Osteoblast (primary cell): ENCODE data around the gene ZNF397. TPM values are rescaled to one million over a fixed set of nuclear protein-coding genes. Genes with fewer than 3 reads are reported as not detected.
A peak's percentile ranks its signal among the peaks of the same experiment; 100 is the strongest.

Experiments
- DNase-seq: peaks from one replicate; pipeline ENCODE4 v3.0.0; 2011; ENCODE audit warnings: low spot score, mixed read lengths; ENCODE audit not compliant: insufficient read length; ENCODE audit errors: missing footprints
- H2AFZ ChIP-seq: 2 replicates; pipeline ENCODE4 v1.6.0; 2011; ENCODE audit warnings: mild to moderate bottlenecking, low read length
- H3K27ac ChIP-seq: 2 replicates; pipeline ENCODE4 v1.5.1; 2011; ENCODE audit warnings: mild to moderate bottlenecking, low read depth, low read length, moderate library complexity
- H3K27me3 ChIP-seq: 2 replicates; pipeline ENCODE4 v1.6.0; 2012; ENCODE audit warnings: mild to moderate bottlenecking, control low read depth, inconsistent platforms, low read length, moderate library complexity; ENCODE audit not compliant: insufficient read depth
- H3K36me3 ChIP-seq: 2 replicates; pipeline ENCODE4 v1.5.1; 2011; ENCODE audit warnings: mild to moderate bottlenecking, low read length, control low read depth, moderate library complexity; ENCODE audit not compliant: insufficient read depth
- H3K4me1 ChIP-seq: 2 replicates; pipeline ENCODE4 v1.5.1; 2011; ENCODE audit warnings: mild to moderate bottlenecking, low read length, control low read depth, moderate library complexity; ENCODE audit not compliant: insufficient read depth
- H3K4me2 ChIP-seq: 2 replicates; pipeline ENCODE4 v1.6.0; 2011; ENCODE audit warnings: mild to moderate bottlenecking, low read length; ENCODE audit not compliant: insufficient read depth
- H3K4me3 ChIP-seq: fragments of 200-600 bp; sonication (generic); 3 replicates; pipeline ENCODE4 v1.5.1; 2012; ENCODE audit warnings: mild to moderate bottlenecking, low read length, inconsistent platforms; ENCODE audit not compliant: insufficient read depth
- H3K79me2 ChIP-seq: 2 replicates; pipeline ENCODE4 v1.6.0; 2012; ENCODE audit warnings: mild to moderate bottlenecking, low read length, control low read depth, inconsistent platforms; ENCODE audit not compliant: insufficient read depth
- H3K9me3 ChIP-seq: 2 replicates; pipeline ENCODE4 v1.5.1; 2011; ENCODE audit warnings: low read depth, low read length, control low read depth
- H4K20me1 ChIP-seq: 2 replicates; pipeline ENCODE4 v1.6.0; 2012; ENCODE audit warnings: mild to moderate bottlenecking, low read length, control low read depth; ENCODE audit not compliant: insufficient read depth
- total RNA-seq: library from RNA; depleted of rRNA; stranded (reverse); fragments of >200 nt; gene quantifications from 2 replicates; pipeline ENCODE4 v1.2.3, GENCODE V29; 2012
- TF ChIP-seq, protein P1 (sequence below): IDR thresholded peaks from 2 replicates; pipeline ENCODE4 v1.5.1; 2011; ENCODE audit warnings: mild to moderate bottlenecking, low read depth, low read length, moderate library complexity; ENCODE audit errors: extremely low read depth

Gene ZNF397
- total RNA-seq, 1 donor: 14.1 TPM

DNA sequence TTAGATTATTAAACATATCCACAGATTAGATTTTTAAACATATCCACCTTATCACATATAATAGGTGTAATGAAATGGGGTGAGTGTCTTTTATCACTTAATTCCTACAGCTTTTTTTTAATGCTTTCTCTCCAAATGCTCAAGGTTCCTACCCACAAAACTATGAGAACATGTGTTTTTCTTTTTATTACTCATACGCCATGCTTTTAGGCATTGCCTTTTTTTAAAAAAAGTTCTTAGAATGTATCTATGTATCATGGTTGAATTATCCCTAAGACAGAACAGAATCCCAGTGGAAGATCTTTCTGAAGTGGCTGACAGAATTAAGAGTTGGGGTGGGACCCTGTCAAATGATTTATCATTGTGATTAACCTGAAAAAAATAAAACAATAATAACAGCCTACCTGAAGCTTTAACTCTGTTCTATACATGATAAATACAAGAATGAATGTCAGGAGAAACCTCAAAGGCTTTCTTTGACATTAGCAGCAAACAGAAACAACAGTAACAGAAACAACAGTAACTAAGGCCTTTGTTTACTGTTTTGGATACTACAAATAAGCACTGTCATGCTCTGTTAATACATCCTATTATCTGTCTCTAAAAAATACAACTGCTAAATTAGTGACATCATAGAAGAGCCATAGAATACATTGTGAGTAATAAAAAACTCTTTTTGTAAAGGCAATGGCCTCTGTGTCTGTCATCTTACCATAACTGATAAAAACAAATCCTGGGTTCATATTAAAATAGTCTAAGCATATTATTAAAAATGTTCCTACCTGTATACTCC lies 4.1 kb upstream of the ZNF397 start:
- no peak for DNase-seq
- TF ChIP-seq, protein P1, sequence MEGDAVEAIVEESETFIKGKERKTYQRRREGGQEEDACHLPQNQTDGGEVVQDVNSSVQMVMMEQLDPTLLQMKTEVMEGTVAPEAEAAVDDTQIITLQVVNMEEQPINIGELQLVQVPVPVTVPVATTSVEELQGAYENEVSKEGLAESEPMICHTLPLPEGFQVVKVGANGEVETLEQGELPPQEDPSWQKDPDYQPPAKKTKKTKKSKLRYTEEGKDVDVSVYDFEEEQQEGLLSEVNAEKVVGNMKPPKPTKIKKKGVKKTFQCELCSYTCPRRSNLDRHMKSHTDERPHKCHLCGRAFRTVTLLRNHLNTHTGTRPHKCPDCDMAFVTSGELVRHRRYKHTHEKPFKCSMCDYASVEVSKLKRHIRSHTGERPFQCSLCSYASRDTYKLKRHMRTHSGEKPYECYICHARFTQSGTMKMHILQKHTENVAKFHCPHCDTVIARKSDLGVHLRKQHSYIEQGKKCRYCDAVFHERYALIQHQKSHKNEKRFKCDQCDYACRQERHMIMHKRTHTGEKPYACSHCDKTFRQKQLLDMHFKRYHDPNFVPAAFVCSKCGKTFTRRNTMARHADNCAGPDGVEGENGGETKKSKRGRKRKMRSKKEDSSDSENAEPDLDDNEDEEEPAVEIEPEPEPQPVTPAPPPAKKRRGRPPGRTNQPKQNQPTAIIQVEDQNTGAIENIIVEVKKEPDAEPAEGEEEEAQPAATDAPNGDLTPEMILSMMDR: no peak
- peaks cover 4% of the 10 kb centered on the region for H3K79me2 ChIP-seq
- peaks cover 2% of the 10 kb centered on the region for H3K27me3 ChIP-seq
- H2AFZ ChIP-seq: no peak overlapping the region
- no peak overlapping the region for H3K4me2 ChIP-seq
- H3K4me3 ChIP-seq: no peak overlapping the region
- H3K36me3 ChIP-seq: no peaks in the 10 kb centered on the region
- H4K20me1 ChIP-seq: no peaks in the 10 kb centered on the region
- peaks cover 9% of the 10 kb centered on the region for H3K4me1 ChIP-seq
- no peaks in the 10 kb centered on the region for H3K9me3 ChIP-seq
- peak overlapping the region; percentile 13 for H3K27ac ChIP-seq

DNA sequence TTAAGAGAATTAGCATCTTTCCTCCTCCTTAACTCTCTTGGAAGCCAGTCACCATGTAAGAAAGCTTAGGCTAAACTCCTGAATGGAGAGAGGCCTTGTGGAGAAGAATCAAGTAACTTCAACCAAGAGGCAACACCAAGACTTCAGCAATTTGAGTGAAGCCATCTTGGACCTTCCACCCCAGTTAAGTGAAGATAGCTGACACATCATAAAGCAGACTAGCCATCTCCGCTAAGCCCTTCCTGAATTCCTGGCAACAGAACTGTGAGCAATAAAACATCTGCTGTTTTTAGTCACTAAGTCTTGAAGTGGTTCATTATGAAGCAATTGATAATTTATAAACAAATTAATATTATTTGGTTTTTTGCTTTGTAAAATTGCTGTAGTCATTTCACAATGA lies 1.5 kb upstream of the ZNF397 start:
- H3K79me2 ChIP-seq: peaks cover 10% of the 10 kb centered on the region
- peaks cover 23% of the 10 kb centered on the region for H3K36me3 ChIP-seq
- TF ChIP-seq, protein P1: no peak
- no peaks in the 10 kb centered on the region for H4K20me1 ChIP-seq
- H3K4me2 ChIP-seq: no peak overlapping the region
- H2AFZ ChIP-seq: no peak overlapping the region
- no peak overlapping the region for H3K27ac ChIP-seq
- no peak overlapping the region for H3K4me3 ChIP-seq
- peaks cover 11% of the 10 kb centered on the region for H3K9me3 ChIP-seq
- H3K4me1 ChIP-seq: peaks cover 12% of the 10 kb centered on the region
- DNase-seq: no peak
- H3K27me3 ChIP-seq: no peaks in the 10 kb centered on the region

DNA sequence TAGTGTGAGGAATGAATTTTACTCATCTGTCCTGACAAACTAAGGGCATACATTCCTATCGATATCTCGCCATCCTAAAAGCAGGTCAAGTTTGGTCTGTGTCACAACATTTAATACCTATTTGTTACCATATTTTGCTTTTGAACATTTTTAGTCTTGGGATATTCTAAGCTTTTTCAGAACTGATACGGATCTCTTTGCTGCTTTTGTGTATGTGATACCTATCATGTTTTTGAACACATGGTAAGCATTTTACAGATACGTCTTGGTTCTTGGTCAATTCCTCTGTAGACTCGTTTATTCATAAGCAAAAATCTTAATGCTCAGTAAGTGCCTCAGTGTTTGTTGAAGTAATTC lies 592 bp downstream of the ZNF397 start:
- peak overlapping the region; percentile 80 for H3K4me3 ChIP-seq
- H3K4me2 ChIP-seq: peak overlapping the region; percentile 84
- H2AFZ ChIP-seq: peak overlapping the region; percentile 64
- H3K4me1 ChIP-seq: peaks cover 10% of the 10 kb centered on the region
- no peaks in the 10 kb centered on the region for H4K20me1 ChIP-seq
- no peak for DNase-seq
- TF ChIP-seq, protein P1: no peak
- peaks cover 10% of the 10 kb centered on the region for H3K79me2 ChIP-seq
- H3K9me3 ChIP-seq: peaks cover 24% of the 10 kb centered on the region
- no peaks in the 10 kb centered on the region for H3K27me3 ChIP-seq
- peaks cover 42% of the 10 kb centered on the region for H3K36me3 ChIP-seq
- peak overlapping the region; percentile 91 for H3K27ac ChIP-seq

DNA sequence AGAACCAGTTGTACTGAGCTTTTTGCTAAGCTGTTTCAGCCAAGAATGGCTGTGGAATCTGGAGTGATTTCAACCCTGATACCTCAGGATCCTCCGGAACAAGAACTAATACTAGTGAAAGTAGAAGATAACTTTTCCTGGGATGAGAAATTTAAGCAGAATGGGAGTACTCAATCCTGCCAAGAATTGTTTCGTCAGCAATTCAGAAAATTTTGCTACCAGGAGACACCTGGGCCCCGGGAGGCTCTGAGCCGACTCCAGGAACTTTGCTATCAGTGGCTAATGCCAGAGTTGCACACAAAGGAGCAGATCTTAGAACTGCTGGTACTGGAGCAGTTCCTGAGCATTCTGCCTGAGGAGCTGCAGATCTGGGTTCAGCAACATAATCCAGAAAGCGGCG lies 1.6 kb downstream of the ZNF397 start:
- Histone ChIP-seq H4K20me1 (no peaks in the 10 kb centered on the region), H3K27ac (no peak overlapping the region), H3K9me3 (peaks cover 31% of the 10 kb centered on the region), H3K4me1 (peaks cover 6% of the 10 kb centered on the region), H3K79me2 (peaks cover 10% of the 10 kb centered on the region), H3K4me2 (peak overlapping the region; percentile 84), H3K36me3 (peaks cover 52% of the 10 kb centered on the region), H2AFZ (no peak overlapping the region), H3K27me3 (no peaks in the 10 kb centered on the region), H3K4me3 (no peak overlapping the region)
- DNase-seq: no peak
- TF ChIP-seq, protein P1: no peak
